OCI-LY7 (cell line): ENCODE results near the gene SPATA6L.
A peak's percentile ranks its signal among the peaks of the same experiment; 100 is the strongest.

Experiments
- EZH2phosphoT487 ChIP-seq: fragments of 200-600 bp; sonication (generic); IDR thresholded peaks from 2 replicates; pipeline ENCODE4 v1.6.1; 2018; ENCODE audit warnings: low read depth, borderline replicate concordance, mild to moderate bottlenecking, mixed run types, antibody characterized with exemption, low read length, moderate library complexity, mixed read lengths
- TF ChIP-seq, protein P1 (sequence below): fragments of 200-600 bp; sonication (generic); conservative IDR thresholded peaks from 2 replicates; pipeline ENCODE4 v1.5.1; 2014; ENCODE audit warnings: mild to moderate bottlenecking, antibody characterized with exemption, low read length, moderate library complexity, mixed read lengths

DNA sequence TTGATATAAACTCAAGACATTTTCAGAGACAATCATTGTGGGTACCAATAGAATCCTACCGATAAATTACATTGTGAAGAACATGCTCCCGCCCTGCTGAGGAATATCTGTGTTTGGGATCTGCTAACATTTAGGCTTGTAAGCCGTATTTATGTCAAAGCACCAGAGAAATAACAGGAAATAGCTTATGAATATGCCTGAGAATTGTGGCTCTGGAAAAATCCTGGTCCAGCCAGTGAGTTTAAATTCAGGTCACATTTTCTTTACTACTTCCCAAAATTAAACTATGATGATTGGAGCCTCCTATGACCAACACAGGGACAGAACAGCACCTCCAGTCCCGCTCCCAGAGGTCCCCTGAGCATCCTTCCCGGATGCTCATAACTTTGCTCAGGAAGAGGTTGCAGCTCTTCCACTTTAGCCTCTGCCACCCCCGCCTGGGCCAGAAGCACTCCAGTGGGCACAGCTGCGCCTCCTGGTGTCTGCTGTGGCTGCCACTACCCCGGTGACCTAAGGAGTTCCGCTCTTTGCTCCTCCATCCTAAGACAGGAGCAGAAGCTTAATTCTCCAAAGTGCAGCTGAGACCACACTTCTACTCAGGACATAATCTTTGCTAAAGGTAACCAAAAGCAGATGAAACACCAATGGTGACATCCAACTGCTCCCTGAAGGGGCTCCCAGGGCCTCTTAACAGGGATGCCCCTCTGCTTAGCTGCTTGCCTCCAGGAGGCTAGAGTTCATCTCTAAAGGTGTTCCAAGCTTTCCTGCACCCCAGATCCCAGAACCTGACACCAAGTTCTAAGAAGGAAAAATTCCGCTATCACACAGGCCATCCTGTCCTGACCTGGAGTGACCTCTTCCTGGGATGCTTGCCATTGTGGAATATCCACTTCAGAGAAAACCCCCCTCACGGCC is 117.2 kb downstream of the SPATA6L start:
- TF ChIP-seq, protein P1, sequence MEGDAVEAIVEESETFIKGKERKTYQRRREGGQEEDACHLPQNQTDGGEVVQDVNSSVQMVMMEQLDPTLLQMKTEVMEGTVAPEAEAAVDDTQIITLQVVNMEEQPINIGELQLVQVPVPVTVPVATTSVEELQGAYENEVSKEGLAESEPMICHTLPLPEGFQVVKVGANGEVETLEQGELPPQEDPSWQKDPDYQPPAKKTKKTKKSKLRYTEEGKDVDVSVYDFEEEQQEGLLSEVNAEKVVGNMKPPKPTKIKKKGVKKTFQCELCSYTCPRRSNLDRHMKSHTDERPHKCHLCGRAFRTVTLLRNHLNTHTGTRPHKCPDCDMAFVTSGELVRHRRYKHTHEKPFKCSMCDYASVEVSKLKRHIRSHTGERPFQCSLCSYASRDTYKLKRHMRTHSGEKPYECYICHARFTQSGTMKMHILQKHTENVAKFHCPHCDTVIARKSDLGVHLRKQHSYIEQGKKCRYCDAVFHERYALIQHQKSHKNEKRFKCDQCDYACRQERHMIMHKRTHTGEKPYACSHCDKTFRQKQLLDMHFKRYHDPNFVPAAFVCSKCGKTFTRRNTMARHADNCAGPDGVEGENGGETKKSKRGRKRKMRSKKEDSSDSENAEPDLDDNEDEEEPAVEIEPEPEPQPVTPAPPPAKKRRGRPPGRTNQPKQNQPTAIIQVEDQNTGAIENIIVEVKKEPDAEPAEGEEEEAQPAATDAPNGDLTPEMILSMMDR = peak; percentile 63
- TF ChIP-seq EZH2phosphoT487 = no peak
